Measurements from ENCODE around the gene GRIA2.

DNA sequence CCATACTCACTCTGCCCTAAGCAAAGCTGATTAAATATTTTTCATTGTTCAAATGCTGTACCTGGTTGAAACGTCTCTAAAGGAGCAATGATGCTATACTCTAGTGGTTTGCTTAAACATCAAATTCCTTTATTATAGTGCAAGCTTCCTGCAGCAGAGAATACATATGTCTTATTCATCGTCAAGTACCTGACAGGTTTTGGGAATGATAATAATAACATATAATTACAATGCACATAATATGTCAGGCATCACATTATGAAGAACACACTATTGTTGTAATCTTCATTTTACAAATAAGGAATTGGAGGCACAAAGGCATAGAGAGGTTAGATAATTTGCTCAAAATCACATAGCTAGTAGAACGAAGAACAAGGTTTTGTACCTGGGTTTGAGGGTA is 151.6 kb downstream of the GRIA2 start:
- TF ChIP-seq, protein P1, sequence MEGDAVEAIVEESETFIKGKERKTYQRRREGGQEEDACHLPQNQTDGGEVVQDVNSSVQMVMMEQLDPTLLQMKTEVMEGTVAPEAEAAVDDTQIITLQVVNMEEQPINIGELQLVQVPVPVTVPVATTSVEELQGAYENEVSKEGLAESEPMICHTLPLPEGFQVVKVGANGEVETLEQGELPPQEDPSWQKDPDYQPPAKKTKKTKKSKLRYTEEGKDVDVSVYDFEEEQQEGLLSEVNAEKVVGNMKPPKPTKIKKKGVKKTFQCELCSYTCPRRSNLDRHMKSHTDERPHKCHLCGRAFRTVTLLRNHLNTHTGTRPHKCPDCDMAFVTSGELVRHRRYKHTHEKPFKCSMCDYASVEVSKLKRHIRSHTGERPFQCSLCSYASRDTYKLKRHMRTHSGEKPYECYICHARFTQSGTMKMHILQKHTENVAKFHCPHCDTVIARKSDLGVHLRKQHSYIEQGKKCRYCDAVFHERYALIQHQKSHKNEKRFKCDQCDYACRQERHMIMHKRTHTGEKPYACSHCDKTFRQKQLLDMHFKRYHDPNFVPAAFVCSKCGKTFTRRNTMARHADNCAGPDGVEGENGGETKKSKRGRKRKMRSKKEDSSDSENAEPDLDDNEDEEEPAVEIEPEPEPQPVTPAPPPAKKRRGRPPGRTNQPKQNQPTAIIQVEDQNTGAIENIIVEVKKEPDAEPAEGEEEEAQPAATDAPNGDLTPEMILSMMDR (IDR thresholded peaks at IDR 0.05; ENCODE audit: low read length), result no peak
- no peak for TF ChIP-seq EZH2 (optimal IDR thresholded peaks at IDR 0.05; ENCODE audit: low read depth, low read length)

All from MM.1S (cell line).